HG02759 (cell line): ENCODE data around the gene HS2ST1.
"Not testable (repeated sequence)": the region's sequence is repeated elsewhere in the genome, so short reads cannot be mapped to it uniquely, and the experiment has no call there.

Experiments used
- ATAC-seq: cut with Tn5 transposase; IDR thresholded peaks from one replicate; pipeline ENCODE4 v1.9.1; 2021; ENCODE audit warnings: mild to moderate bottlenecking, moderate library complexity; ENCODE audit not compliant: unreplicated experiment

Gene HS2ST1

GRCh38 chr1:86965012-86965826, 50.8 kb downstream of the HS2ST1 start:
- no peak for ATAC-seq

GRCh38 chr1:86965827-86966182, 51.4 kb downstream of the HS2ST1 start:
- no peak for ATAC-seq

GRCh38 chr1:86970938-86971337, 56.5 kb downstream of the HS2ST1 start:
- ATAC-seq, result no peak

- ATAC-seq, result no peak
Observed at GRCh38 chr1:86971778-86972177, 57.3 kb downstream of the HS2ST1 start.

GRCh38 chr1:86972262-86972661, 57.8 kb downstream of the HS2ST1 start:
- ATAC-seq, result no peak

GRCh38 chr1:86975993-86976550, 61.6 kb downstream of the HS2ST1 start:
- no peak for ATAC-seq

GRCh38 chr1:86976664-86977063, 62.2 kb downstream of the HS2ST1 start:
- no peak for ATAC-seq

- no peak for ATAC-seq
Observed at GRCh38 chr1:86981482-86982213, 67.2 kb downstream of the HS2ST1 start.

GRCh38 chr1:86983677-86984076, 69.2 kb downstream of the HS2ST1 start:
- ATAC-seq, result not testable (repeated sequence)

- ATAC-seq, result no peak
Observed at GRCh38 chr1:86987446-86987845, 73.0 kb downstream of the HS2ST1 start.

- ATAC-seq, result no peak
Observed at GRCh38 chr1:86988835-86989234, 74.4 kb downstream of the HS2ST1 start.

GRCh38 chr1:86989690-86990089, 75.3 kb downstream of the HS2ST1 start:
- ATAC-seq, result not testable (repeated sequence)

GRCh38 chr1:86990826-86991225, 76.4 kb downstream of the HS2ST1 start:
- ATAC-seq, result no peak

GRCh38 chr1:86991549-86992186, 77.2 kb downstream of the HS2ST1 start:
- ATAC-seq, result no peak

GRCh38 chr1:86992861-86993260, 78.4 kb downstream of the HS2ST1 start:
- no peak for ATAC-seq

GRCh38 chr1:86993269-86993985, 79.0 kb downstream of the HS2ST1 start:
- no peak for ATAC-seq

GRCh38 chr1:86994061-86994460, 79.6 kb downstream of the HS2ST1 start:
- ATAC-seq, result no peak

- ATAC-seq, result no peak
Observed at GRCh38 chr1:86997538-86997937, 83.1 kb downstream of the HS2ST1 start.

GRCh38 chr1:86998280-86998679, 83.8 kb downstream of the HS2ST1 start:
- no peak for ATAC-seq

- ATAC-seq, result no peak
Observed at GRCh38 chr1:86998727-86999126, 84.3 kb downstream of the HS2ST1 start.

- ATAC-seq, result no peak
Observed at GRCh38 chr1:87000460-87000859, 86.0 kb downstream of the HS2ST1 start.
